ENCODE results near the gene SPRR4.

DNA sequence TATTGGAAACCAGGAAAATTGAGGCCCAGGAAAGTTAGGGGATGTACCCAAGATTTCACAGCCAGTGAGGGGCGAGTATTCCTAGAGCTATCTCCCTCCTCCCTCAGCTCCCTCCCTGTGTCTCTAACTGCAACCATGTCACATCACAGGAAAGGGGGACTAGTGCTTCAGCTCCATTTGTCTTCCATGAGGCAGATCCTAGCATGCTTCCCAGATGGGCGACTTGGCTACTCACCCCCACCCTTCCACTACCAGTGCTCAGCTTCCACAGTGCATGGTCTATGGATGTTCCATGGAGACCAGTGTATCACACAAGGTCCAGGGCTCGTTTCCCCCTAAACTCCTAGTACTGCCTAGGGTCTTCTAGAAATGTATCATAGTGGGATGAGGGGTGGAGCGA is 4.6 kb upstream of the SPRR4 start:
- TF ChIP-seq, protein P1, sequence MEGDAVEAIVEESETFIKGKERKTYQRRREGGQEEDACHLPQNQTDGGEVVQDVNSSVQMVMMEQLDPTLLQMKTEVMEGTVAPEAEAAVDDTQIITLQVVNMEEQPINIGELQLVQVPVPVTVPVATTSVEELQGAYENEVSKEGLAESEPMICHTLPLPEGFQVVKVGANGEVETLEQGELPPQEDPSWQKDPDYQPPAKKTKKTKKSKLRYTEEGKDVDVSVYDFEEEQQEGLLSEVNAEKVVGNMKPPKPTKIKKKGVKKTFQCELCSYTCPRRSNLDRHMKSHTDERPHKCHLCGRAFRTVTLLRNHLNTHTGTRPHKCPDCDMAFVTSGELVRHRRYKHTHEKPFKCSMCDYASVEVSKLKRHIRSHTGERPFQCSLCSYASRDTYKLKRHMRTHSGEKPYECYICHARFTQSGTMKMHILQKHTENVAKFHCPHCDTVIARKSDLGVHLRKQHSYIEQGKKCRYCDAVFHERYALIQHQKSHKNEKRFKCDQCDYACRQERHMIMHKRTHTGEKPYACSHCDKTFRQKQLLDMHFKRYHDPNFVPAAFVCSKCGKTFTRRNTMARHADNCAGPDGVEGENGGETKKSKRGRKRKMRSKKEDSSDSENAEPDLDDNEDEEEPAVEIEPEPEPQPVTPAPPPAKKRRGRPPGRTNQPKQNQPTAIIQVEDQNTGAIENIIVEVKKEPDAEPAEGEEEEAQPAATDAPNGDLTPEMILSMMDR (IDR thresholded peaks at IDR 0.05; ENCODE audit: low read length): no peak
- no peak for TF ChIP-seq EZH2 (optimal IDR thresholded peaks at IDR 0.05; ENCODE audit: low read depth, low read length)

All from MM.1S (cell line).